Inflammatory macrophage treated with lipopolysaccharide for 4 hours (primary cell): ENCODE results near the gene KMT5C.

ENCODE experiments used
- DNase-seq: peaks from one replicate; pipeline ENCODE4 v3.0.0-alpha.2; 2020

The KMT5C gene

GRCh38 chr19:55319785-55320184, 19.9 kb upstream of the KMT5C start:
- no peak for DNase-seq

DNA sequence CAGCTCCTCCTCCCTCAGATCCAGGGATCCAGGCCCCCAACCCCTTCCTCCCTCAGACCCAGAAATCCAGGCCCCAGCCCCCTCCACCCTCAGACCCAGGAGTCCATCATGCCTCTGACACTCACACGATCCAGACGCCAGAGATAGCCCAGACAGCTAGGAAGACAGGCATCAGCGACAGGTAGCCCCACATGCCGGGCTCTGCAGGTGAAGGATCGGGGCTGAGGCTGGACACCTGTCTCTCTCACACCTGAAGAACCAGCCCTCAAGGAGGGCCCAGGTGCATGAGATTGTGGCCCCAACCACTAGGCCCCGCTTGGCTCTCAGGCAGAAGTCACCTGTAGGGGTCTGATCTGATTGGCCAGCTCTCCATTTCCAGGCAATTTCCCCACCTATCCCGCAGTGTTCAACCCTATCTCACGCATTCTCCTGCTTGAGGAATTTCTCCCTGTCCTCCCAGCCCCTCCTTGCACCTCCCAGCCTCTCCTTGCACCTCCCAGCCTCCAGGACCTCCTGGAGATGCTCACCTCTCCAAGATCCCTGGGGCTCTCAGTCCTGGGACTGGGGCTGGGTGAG, 18.7 kb upstream of the KMT5C start:
- DNase-seq: no peak

GRCh38 chr19:55321466-55322137, 18.1 kb upstream of the KMT5C start:
- DNase-seq: peak; percentile 71

DNA sequence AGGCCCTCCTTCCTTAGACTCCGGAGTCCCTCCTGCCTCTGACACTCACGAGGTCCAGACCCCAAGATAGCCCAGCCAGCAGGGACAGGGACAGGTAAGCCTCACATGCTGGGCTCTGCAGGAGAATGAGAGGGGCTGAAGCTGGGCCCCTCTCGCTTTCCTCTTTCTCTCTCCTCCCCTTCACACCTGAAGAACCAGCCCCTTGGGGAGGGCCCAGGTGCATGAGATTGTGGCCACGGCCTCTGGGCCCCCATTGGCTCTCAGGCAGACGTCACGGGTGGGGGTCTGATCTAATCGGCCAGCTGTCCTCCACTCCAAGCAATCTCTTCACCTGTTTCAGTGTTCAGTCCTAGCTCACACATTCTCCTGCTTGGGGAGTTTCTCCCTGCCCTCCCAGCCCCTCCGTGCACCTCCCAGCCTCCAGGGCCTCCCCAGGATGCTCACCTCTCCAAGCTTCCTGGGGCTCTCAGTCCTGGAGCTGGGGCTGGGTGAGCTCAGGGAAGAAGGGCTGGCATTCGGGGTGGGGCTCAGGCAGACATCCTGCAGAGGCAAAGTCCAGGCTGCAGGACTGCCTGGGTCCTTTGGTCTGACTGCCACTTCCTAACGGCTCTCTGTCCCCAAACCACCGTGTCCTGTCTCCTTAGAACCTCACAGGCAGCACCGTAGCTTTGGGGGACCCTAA, 17.3 kb upstream of the KMT5C start:
- no peak for DNase-seq

DNA sequence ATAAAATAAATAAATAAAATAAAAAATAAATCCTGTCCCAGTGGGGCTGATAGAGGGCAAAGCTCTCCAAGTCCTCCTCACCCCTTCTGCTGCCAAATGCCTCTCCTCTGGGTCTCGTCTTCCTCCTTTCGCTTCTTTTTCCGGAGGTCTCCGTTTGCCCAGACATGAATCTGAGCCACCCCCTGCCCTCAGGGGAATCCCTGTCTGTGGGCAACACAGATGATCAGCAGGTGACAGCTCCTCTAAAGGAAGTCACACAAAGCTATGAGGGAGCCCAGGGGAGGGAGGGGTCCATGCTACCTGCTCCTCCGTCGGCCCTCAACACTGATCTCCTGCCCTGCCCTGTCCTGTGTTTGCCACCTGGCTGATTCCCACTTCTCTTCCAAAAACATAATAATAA, 15.0 kb upstream of the KMT5C start:
- peak; percentile 43 for DNase-seq

GRCh38 chr19:55325172-55325571, 14.5 kb upstream of the KMT5C start, which contains the start of gene TMEM150B:
Gene TMEM150B, minus strand, starts transcription at chr19:55325341. Its CDS starts 4,305 bp downstream, at chr19:55321036.
- peak; percentile 86 for DNase-seq

DNA sequence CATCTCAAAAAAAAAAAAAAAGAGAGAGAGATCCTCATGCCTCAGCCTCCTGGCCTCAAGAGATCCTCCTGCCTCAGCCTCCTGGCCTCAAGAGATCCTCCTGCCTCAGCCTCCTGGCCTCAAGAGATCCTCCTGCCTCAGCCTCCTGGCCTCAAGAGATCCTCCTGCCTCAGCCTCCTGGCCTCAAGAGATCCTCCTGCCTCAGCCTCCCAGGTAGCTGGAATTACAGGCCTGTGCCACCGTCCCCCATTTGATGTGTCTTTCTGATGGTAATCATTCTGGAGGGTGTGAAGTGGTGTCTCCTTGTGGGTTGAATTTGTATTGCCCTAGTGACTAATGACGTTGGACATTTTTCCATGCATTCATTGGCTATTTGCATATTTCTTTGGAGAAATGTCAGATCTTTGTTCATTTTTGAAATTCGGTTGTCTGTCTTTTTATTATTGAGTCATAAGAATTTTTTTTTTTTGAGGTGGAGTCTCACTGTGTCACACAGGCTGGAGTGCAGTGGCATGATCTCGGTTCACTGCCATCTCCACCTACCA, 10.8 kb upstream of the KMT5C start:
- DNase-seq: peak; percentile 55

DNA sequence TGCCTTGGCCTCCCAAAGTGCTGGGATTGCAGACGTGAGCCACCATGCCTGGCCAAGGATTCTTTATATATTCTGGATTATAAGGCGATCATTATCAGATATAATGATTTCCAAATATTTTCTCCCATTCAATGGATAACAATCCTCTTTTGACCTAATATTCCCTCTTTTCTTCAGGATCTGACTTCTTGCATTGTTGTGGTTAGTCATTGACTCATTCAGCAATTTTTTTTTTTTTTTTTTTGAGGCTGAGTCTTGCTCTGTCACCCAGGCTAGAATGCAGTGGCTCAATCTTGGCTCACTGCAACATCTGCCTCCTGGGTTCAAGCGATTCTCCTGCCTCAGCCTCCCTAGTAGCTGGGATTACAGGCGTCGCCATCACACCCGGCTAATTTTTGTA, 9.9 kb upstream of the KMT5C start:
- DNase-seq: peak; percentile 42

DNA sequence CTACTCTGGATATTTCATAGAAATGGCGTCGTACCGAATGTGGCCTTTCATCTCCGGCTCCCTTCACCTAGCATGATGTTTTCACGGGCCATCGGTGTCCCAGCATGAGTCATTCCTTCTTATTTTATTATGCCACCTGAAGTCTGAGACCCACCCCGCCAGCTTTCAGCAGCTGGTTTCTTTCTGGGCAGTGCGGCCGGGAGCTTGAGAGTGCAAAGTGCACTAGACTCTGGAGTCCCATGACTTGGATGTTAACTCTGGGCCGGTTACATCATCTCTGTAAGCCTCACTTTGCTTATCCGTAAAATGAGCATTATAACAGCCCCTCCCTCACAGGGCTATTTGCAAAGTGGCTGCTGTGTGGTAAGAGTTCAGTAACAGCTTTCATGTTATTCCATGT, 5.8 kb upstream of the KMT5C start:
- DNase-seq: no peak

- no peak for DNase-seq
These were observed 3.6 kb upstream of the KMT5C start for GRCh38 chr19:55336101-55336500.

DNA sequence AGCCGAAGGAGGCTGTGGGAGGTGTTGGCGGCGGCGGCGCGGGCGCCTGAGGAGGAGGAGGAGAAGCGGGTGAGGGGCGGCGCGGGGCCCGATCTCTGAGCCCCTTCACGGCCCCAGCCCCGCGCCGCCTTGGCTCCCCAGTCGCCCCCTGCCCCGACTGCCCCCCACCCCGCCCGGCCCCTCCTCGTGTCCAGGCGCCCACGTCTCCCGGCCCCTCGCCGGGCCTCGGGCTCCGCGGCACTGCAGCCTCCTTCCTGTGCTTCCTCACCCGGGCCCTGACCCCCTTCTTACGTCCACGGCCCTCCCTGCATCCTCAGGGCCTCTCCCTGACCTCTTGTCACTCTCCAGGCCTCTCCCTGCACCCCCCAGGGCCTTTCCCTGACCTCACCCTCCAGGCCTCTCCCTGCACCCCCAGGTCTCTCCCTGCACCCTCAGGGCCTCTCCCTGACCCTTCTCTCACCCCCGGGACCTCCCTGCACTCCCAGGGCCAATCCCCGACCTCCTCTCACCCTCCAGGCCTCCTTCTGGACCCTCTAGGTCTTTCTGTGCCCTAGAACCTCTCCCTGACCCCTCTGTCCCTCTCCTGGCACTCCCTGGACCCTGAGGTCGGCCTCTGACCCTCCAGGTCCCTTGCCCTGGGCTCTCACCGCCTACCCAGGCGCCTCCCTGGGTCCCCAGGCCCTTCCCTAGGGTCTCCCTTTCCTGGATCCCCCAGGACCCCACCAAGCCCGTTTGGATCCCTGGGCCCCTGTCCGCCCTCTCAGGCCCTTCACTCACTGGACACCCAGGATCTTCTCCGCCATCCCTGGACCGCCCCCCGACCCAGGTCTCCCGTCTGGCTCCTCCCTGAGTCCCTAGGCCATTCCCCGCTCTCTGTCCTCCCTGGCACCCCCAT, 460 bp downstream of the KMT5C start:
- peak; percentile 25 for DNase-seq

DNA sequence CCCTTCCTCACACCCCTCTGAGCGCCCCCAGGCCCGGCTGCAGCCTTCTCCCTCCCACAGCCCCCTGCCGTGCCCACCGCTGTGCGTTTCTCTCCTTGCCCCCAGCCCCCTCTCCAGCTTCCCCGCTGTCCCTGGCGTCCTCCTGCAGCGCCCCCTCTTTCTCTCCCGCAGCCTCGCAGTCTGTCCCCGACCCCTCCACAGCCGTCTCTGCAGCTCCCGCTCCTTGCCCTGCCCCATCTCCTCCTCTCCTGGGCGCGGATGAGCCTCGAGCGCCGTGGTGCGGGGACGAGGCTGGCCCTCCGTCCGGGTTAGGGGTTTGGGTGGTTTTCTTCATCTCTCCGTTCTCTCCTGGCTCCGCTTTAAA, 1.1 kb downstream of the KMT5C start:
- DNase-seq: peak; percentile 15

DNA sequence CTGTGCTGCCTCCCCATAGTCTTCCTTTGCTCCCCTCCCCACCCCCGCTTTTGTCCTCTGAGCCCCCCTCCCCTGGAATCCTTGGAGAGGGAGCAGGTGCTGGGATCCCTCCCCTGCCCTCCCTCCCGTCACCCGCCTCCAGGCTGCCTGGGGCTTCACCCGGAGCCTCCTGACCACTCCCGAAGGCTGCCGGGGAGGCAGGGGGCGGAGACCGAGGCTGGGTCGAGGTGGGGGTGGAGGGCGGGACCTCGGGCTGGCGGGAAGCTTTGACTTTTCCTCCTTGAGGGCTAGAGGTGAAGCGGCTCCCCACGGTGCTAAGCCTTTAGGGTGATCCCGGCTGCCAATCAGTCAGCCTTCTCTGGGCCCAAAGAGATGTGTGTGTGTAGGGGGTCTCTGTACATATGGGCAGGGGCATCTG, 1.5 kb downstream of the KMT5C start:
- DNase-seq: peak; percentile 84

- DNase-seq: no peak
These were observed 2.2 kb downstream of the KMT5C start for GRCh38 chr19:55341595-55342531.

DNA sequence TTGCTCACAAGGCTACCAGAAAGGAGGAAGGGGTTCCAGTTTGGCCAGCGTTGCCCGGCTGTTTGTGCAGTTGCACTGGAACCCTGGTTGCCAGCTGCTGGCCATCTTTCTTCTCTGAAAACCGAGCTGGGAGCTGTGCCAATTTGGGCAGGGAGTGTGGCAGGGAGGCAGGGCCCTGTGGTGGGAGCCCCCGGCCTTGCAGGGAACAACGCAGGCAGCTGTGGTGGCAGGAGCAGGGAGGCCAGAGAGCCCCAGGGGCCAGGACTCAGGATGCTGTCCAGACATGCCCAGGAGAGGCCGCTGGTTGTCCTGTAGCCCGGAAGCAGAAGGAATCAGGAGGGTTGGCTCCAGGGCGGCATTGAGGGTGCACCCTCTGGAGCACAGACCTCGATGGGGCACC, 4.8 kb downstream of the KMT5C start:
- no peak for DNase-seq

- no peak for DNase-seq
These were observed 5.6 kb downstream of the KMT5C start for GRCh38 chr19:55345101-55345817.

GRCh38 chr19:55345818-55346724, 6.4 kb downstream of the KMT5C start:
- no peak for DNase-seq

DNA sequence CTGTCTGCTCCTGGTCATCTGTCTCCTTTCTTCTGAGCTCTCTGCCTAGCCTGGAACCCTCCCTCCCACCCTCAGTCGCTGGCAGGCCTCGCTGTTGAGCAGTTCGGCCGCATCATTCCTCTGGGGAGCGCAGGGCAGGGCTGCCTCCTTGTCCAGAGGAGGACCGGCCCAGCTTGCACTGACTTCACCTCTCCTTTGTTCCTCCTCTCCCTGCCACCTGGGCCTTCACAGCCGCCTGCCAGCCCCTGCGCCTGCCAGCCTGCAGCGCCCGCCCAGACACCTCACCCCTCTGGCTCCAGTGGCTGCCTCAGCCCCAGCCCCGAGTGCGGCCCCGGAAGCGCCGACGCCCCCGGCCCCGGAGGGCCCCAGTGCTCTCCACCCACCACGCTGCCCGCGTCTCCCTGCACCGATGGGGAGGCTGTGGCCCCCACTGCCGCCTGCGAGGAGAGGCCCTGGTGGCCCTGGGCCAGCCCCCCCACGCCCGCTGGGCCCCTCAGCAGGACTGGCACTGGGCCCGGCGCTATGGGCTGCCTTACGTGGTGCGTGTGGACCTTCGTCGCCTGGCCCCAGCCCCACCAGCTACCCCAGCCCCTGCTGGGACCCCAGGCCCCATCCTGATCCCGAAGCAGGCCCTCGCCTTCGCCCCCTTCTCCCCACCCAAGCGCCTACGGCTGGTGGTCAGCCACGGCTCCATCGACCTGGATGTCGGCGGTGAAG, 7.2 kb downstream of the KMT5C start:
- DNase-seq: no peak

DNA sequence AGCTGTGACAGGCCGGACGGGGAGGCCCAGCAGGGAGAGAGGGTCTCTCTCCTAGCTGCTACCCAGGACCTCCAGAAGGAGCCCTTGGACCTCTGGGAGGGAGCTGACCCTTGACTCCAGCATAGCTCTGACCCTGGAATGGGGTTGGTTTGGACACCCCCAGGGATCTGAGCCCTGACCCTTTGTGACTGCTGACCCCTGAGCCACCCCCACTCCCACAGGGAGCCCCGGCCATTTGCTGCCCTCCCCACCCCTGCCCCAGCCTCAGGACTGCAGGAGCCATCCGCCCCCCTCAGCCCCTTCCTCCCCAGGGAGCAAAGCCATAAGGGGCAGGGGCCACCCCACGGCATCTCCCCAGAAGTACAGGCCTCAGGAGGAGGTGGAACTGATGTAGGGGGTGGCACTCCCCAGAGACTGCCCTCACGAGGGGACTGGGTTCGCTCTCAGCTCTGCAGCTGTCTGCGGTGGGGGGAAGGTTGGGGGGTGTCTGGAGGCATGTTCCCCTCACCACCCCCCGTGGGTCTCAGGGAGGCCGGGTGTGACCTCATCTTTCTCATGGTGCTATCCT, 7.8 kb downstream of the KMT5C start:
- DNase-seq: no peak
